GM21447 (cell line): Measurements from ENCODE around the gene FEN1.

Experiments used
- ATAC-seq: cut with Tn5 transposase; IDR thresholded peaks from one replicate; pipeline ENCODE4 v1.9.1; 2021; ENCODE audit not compliant: unreplicated experiment

The FEN1 gene

DNA sequence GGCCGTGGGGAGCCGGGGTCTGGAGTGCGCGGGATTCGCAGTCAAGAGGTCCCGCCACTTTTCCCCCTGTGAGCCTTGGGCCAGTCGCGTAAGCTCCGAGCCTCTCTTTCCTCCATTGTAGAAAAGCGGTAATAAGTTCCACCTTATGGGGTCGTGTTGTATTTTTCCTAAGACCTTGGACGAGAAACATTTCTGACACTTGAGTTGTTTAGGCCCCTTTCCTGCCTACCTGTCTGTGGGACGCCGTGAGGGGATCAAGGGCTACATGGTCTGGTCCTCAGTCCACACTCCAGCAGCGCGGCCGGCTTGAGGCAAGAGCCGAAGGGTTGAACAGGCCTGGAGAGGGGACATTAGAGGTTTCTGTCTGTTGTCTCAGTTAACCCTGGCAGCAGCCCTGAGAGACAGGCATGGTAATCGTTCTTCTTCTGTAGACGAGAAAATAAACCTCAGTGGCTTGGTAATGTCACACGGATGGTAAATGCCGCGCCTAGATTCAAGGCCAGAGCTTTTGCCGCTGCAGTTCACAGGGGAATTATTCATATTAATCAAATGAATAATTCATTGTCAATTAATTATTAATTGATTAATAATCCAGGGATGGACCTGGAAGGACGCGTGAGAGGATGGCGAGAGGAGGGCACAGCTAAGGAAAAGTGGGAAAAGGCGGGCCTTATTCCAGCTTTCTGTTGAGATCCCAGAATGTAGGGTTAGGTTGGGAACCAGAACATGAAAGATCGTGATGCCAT is 545 bp downstream of the FEN1 start:
- ATAC-seq: peak; percentile 17

DNA sequence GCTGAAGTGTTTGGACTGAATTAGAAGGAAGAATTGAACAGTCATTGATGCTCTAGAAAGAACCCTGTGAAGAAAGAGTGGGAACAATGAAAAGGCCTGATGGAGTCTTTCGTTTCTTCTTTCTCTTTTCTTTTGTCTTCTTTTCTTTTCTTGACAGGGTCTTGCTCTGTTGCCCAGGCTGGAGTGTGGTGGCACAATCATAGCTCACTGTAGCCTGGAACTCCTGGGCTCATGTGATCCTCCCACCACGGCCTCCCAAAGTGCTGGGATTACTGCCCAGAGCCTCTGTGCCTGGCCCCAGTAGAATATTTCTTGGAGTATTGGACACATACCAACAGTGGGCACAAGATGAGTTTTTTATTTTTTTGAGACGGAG is 1.1 kb downstream of the FEN1 start:
- ATAC-seq: no peak

DNA sequence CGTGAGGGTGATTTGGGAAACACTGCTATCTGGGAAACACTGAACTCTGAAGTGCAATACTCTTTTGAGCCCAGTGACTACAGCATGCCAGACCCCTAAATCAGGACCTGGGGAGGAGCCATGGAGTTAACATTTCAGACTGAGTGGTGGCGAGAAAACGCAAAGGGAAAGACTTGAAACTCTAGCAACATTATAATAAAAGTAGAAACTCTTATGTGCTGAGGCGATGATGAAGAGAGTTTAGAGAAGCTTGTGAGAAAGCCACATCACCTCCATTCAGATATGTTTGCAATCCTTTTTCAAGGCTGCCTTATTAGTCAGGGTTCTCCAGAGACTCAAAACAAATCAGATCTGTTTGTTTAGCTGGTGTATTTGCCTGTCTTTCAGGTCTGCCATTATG is 1.9 kb downstream of the FEN1 start:
- ATAC-seq: no peak

DNA sequence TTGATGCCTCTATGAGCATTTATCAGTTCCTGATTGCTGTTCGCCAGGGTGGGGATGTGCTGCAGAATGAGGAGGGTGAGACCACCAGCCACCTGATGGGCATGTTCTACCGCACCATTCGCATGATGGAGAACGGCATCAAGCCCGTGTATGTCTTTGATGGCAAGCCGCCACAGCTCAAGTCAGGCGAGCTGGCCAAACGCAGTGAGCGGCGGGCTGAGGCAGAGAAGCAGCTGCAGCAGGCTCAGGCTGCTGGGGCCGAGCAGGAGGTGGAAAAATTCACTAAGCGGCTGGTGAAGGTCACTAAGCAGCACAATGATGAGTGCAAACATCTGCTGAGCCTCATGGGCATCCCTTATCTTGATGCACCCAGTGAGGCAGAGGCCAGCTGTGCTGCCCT is 2.7 kb downstream of the FEN1 start:
- no peak for ATAC-seq

DNA sequence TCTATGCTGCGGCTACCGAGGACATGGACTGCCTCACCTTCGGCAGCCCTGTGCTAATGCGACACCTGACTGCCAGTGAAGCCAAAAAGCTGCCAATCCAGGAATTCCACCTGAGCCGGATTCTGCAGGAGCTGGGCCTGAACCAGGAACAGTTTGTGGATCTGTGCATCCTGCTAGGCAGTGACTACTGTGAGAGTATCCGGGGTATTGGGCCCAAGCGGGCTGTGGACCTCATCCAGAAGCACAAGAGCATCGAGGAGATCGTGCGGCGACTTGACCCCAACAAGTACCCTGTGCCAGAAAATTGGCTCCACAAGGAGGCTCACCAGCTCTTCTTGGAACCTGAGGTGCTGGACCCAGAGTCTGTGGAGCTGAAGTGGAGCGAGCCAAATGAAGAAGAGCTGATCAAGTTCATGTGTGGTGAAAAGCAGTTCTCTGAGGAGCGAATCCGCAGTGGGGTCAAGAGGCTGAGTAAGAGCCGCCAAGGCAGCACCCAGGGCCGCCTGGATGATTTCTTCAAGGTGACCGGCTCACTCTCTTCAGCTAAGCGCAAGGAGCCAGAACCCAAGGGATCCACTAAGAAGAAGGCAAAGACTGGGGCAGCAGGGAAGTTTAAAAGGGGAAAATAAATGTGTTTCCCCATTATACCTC is 3.3 kb downstream of the FEN1 start:
- ATAC-seq: no peak

DNA sequence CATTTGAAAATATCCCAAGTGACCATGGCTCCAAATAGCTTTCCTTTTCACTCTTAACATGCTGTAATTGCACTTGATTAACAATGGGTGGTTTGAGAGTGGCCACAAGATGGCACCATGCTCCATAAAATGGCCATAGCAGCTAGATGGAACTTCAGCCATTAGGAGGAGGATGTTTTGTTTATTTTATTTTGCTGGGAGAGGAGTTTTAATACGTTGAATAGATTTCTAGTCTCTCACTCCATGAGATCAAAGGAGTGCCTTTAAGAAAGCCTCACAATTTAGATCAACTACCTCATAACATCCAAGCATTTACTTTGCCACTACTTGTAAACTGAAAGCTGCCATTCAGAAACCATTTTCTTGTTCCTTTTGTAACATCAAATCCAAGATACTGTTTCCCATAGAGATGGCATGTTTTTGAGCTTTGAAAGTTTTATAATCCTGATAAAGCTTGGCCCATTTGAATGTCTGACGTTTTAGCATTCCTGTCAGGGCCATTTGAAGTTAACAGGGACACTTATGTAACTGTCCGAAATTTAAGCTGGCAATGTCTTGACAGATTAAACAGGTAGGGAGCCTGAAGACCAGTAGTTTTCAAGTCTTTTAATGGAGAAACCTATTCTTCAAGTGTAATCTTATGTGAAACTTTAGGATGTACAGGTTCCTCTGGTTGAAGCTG is 4.7 kb downstream of the FEN1 start:
- ATAC-seq: no peak

DNA sequence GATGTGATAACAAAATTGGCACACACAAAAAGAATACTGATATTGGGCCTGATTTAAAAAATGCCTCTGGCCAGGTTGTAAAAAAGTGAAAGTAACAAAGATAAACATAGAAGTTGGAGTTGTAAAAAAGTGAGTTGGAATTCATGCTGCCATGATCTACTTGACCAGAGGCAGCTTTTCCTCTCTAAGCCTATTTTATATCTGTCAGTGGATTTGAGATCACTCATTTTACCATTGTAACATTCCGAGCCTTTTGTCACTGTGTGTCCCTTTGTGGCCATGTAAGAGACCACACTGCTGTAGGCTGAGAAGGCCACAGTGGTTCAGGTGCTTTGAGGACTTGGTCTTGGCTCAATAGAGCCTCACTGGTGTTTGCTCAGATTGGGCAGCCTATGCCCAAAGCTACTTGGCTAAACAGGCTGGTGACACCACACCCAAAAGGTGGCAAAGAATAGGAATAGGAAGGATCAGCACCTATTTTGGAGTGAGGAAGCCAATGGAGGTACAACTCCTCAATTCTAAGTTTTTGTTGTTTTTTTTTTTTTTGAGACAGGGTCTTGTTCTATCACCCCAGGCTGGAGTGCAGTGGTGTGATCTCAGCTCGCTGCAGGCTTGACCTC is 7.1 kb downstream of the FEN1 start:
- ATAC-seq: no peak

DNA sequence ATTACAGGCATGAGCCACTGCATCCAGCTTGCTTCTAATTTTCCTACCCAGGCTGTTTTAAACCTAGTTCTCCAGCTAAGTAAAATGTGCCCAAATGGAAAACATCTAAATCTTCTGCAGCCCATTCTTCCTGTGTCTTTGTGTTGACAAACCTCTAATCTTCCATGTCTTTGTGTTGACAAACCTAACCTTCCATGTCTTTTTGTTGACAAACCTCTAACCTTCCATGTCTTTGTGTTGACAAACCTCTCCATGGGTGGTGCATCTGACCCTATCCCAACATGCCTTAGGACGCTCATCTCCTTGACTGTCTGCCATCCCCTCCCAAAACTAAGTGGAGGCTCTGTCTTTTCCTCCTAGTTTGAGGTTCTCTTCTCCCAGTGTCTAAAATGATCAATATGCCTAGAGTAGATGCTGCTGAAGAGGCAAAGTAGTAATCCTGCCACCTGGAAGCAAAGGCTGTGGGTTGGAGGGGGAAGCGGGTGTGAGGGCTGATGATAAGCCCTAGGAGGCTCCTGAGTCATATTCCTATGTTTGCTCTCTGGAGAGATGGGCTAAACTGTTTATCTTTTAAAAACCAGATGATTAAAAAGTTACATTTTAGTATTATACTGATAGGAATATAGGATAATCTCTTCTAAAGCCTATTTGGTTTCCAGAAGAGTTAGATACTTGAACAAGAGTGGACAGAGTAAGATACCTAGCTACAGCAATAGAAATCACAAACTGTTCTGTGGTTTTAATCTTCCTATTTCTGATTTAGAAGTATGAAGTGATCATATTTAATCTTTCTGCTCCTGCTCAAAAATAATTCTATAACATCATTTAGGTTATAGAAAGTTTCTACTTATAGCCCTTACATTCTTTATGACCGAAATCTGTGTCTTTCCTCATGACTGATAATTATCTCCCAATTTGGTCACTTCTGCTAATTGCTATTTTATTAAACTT is 7.9 kb downstream of the FEN1 start:
- ATAC-seq: no peak

DNA sequence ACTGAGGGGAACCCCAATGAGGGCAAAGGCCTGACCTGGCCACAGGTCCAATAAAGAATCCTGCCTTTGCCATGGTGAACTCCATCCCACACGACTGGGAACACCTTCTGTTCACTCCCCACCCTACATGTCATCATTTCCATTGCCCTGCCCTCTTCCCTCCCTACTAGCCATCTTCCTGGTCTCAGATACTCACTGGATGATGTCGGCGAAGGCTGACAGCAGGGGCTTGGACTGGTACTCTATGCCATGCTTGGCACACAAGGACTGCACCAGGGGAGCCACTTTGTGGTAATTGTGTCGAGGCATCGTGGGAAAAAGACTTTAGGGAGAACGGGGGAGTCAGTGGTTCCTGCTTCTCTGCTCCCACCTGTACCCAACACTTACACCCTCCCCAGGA is 9.9 kb downstream of the FEN1 start:
- ATAC-seq: no peak

DNA sequence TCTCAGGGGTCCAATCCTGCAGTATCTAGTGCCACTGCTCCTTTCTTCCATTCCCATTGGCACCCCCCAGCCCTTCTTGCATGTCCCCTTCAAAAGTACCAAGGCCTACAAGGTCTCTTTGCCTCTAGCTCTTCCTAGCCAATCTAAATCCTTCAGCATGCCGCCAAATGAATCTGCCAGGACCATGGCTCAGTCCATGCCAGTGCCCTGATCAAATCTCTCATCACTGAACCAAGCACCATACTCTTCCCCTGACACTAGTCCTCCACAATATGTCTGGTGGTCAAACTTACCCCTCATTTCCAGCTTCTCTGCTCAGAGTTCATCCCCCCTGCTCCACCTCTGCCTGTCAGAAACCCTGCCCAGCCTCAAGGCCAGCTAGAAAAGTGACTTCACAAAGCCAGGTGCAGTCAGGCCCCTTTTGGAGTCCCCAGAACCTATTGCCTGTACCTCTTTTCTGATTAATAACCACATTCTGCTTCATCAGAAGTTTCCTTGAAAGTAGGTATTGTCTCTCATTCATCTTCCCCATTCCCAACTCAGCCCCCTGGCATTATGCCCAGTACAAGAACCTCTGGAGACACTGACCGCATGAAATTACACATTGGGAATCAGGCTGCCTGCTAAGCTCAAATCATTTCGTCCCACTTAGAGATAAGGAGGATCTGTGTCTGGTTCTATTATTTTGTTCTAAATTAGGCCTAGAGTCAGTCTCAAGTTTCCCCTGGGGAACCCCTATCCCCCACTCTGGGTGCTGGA is 11.4 kb downstream of the FEN1 start:
- ATAC-seq: no peak

DNA sequence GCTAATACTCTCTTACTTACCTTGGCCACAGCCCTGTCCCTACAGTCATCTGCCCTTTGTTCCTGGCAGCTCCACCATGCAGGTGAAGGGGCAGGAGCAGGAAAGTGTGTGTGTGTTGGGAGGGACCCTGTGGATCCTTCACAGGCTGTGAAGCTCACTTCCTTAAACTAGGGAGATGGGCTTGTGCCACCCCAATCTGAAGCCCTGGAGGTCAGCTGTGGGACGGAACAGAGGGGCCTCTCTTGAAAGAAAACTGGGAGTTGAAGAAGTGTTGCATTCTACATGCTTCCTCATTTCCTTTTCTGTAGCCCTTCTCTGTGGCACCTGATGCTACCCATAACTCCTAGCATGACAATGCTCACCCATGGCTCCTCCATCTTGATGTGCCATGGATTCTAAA is 12.4 kb downstream of the FEN1 start:
- no peak for ATAC-seq

DNA sequence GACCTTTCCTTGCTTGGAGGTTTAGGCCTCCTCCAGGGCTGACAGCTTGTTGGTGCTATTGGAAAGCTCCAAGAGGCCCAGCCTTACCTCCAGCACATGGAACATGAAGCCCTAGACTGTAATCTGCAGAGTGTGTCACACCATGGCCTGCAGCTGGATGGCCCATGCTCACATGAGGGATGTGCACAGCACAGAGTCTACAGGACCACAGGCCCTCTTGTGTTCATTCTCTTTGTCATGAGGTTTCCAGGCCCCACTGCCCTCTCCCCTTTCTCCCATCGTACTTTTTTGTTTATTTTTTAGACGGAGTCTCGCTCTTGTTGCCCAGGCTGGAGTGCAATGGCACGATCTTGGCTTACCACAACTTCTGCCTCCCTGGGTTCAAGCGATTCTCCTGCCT is 14.1 kb downstream of the FEN1 start:
- ATAC-seq: no peak

DNA sequence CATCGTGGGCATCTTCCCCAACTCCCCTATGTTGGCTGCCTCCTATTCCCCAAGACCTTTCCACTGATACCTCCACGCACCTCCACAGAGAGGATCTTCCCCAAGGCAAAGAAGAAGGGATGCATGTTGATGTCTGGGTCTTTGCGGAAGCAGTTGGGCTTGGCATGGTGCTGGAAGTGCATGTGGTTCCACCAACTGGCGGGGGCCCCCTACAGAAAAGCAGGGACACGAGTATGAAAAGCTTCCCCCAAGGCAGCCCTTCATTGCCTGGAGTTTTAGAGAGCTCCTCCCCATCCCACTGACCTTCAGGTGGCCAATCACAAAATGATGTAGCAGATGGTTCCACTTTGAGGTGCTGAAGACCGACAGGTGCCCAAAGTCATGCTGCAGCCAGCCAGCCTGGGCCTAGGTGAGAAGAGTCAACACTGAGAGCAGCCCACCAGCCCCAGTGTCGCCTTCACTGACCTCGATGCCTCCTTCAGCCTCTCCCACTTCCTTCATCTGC is 18.0 kb downstream of the FEN1 start:
- ATAC-seq: no peak

DNA sequence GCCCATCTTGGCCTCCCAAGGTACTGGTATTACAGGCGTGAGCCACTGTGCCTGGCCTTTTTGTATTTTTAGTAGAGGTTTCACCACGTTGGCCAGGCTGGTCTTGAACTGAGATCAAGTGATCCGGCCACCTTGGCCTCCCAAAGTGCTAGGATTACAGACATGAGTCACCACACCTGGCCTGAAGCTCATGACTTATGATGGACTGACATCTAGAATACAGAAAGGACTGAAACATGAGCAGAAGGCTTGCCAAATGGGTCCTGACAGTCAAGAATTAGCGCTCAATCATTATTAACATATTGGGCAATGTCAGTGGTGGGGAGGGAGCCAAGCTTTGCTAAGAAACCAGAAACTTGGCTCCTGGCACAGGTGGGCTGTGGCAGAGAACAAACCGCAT is 19.1 kb downstream of the FEN1 start:
- ATAC-seq: no peak

DNA sequence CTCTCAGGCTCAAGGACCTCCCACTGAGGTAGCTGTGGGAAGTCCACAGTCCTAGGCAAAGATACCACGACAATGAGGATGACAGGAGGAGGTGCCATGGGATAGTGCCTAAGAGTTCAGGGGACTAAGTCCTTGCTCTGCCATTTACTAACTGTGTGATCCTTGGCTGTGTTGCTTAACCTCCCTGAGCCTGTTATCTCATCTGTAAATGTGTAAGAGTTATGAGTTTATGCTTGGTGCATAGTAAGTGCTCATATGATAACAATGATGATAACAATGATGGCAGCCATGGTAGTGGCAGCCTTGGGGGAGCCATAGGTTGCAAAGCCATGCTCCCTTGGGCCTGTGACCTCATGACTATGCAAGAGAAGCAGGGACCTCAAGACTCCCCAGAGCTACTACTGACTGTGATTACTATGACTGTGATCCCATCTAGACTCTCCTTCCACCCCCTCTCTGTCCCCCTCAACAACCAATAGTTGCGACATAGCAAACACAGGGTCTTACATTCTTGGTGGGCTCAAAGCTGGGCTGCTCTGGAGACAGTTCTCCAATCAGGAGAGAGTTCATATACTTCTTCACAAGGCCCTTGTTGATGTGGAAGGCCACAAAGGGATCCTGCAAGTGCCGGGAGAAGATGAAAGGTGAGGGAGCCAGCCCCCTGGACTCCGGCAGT is 20.2 kb downstream of the FEN1 start:
- ATAC-seq: no peak

DNA sequence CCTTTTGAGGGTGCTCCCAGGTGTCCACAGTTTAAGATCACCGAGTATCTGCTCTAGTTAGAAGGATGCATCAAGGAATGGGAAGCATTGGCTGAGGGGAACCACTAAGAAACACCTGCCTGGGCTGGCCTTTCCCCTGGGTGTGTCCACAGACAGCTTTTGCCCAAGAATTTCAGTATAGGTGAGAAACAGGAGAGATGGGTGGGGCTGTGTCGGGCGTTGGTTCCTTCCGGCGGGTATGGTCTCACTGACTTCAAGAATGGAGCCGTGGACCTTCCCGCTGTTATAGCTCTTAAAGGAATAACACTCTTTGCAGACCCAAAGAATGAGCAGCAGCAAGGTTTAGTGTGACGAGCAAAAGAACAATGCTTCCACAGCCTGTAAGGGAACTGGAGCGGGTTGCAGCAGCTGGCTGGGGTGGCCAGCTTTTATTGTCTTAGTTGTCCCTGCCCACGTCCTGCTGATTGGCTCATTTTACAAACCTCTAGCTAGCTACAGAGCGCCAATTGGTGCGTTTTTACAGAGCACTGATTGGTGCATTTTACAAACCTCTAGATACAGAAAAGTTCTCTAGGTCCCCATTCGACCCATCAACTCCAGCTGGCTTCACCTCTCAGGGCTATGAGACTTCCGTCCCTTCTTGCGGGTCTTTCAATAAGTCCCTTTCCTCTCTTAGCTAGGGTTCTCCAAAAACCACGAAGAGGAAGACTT is 21.7 kb downstream of the FEN1 start:
- ATAC-seq: no peak

DNA sequence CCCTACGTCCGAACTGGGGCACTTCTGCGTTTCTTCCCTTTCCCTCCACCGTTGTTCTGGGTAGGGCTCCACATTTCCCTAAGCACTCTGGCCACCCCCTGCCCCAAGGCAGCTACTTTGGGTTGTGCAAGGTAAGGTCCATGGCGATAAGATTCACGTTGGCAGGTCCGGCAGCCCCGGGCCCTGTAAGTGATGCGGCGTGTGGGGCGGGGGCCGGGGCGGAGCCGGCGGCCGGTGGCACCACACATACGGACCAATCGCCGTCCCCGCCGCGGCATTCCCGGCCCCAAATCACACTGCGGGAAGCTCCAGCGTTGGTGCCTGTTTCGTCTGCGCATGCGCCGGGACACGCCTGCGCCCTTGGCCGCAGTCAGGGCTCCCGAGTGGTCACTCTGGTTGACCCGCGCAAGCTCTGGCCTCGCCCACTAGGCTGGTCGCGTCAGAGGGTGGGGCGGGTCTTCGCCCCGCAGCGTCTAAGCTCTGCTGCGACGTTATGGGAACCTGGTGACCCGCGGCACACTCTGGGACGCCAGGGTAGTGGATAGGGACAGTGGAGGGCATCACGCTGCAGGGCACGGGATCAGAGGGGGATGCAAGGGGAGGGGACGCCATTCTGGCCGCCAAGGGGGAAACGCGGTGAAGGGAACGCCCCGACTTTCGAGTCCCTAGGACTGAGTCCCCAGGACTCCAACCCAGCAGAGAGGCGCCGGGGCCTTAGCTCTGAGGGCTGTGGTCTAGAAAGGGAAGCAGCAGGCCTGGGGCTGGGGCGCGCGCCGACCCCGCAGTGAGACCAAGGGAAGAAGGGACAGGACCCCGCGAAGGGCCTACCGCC is 22.5 kb downstream of the FEN1 start:
- peak; percentile 49 for ATAC-seq
